ENCODE data around the gene PCDH19. TPM values are rescaled to one million over a fixed set of nuclear protein-coding genes. Genes with fewer than 3 reads are reported as not detected.

Gene PCDH19
- total RNA-seq, 4 donors from 2014 or later, result 0.68 to 3.1 (median 1.8) TPM

- 55% methylated on average over 2 of the region's 2 CpGs for WGBS
- no peak for DNase-seq (ENCODE audit: low spot score in 2 of 2)
- Histone ChIP-seq H3K4me1 (no peaks in the 10 kb centered on the region), H3K9me3 (no peaks in the 10 kb centered on the region), H3K4me3 (no peak overlapping the region), H3K27ac (no peak overlapping the region), H3K36me3 (no peaks in the 10 kb centered on the region), H3K27me3 (no peaks in the 10 kb centered on the region)
- TF ChIP-seq POLR2AphosphoS5 (IDR thresholded peaks at IDR 0.05) (no peak), POLR2A (IDR thresholded peaks at IDR 0.05) (no peak), EP300 (IDR thresholded peaks at IDR 0.05) (no peak)
These were observed 29.9 kb upstream of the PCDH19 start for GRCh38 chrX:100440006-100440405.

GRCh38 chrX:100435726-100436125 lies 25.7 kb upstream of the PCDH19 start:
- H3K27me3 ChIP-seq, result no peaks in the 10 kb centered on the region
- no peaks in the 10 kb centered on the region for H3K9me3 ChIP-seq
- DNase-seq (ENCODE audit: low spot score in 2 of 2), result no peak
- no peak overlapping the region for H3K4me3 ChIP-seq
- no peaks in the 10 kb centered on the region for H3K36me3 ChIP-seq
- no peaks in the 10 kb centered on the region for H3K4me1 ChIP-seq
- H3K27ac ChIP-seq, result no peak overlapping the region
- no peak for TF ChIP-seq POLR2A (IDR thresholded peaks at IDR 0.05)

GRCh38 chrX:100424012-100424411 lies 13.9 kb upstream of the PCDH19 start:
- Histone ChIP-seq H3K27me3 (no peaks in the 10 kb centered on the region), H3K9me3 (no peaks in the 10 kb centered on the region), H3K4me1 (no peaks in the 10 kb centered on the region), H3K36me3 (no peaks in the 10 kb centered on the region), H3K4me3 (no peak overlapping the region), H3K27ac (no peak overlapping the region)
- TF ChIP-seq CTCF (IDR thresholded peaks at IDR 0.05), result no peak
- TF ChIP-seq POLR2AphosphoS5 (IDR thresholded peaks at IDR 0.05), result no peak
- TF ChIP-seq EP300 (IDR thresholded peaks at IDR 0.05), result no peak
- 68% methylated on average over 4 of the region's 4 CpGs for WGBS
- DNase-seq (ENCODE audit: low spot score in 2 of 2), result no peak

- 47% methylated on average over 2 of the region's 2 CpGs for WGBS
These were observed 8.5 kb upstream of the PCDH19 start for GRCh38 chrX:100418556-100418955.

GRCh38 chrX:100417681-100418080 lies 7.6 kb upstream of the PCDH19 start:
- no peak overlapping the region for H3K4me3 ChIP-seq
- H3K4me1 ChIP-seq, result no peaks in the 10 kb centered on the region
- H3K36me3 ChIP-seq, result no peaks in the 10 kb centered on the region
- 30% methylated on average over 3 of the region's 3 CpGs for WGBS
- peaks cover under 1% of the 10 kb centered on the region for H3K27me3 ChIP-seq
- no peak for DNase-seq (ENCODE audit: low spot score in 2 of 2)
- no peak overlapping the region for H3K27ac ChIP-seq
- no peak for TF ChIP-seq POLR2A (IDR thresholded peaks at IDR 0.05)
- TF ChIP-seq POLR2AphosphoS5 (IDR thresholded peaks at IDR 0.05), result no peak
- TF ChIP-seq CTCF (IDR thresholded peaks at IDR 0.05), result no peak
- no peak for TF ChIP-seq EP300 (IDR thresholded peaks at IDR 0.05)
- H3K9me3 ChIP-seq, result no peaks in the 10 kb centered on the region

More at GRCh38 chrX:100418556-100418955, 8.5 kb upstream of the PCDH19 start:
- no peak overlapping the region for H3K27ac ChIP-seq
- no peaks in the 10 kb centered on the region for H3K4me1 ChIP-seq
- no peak for DNase-seq (ENCODE audit: low spot score in 2 of 2)
- H3K36me3 ChIP-seq, result no peaks in the 10 kb centered on the region
- H3K27me3 ChIP-seq, result no peaks in the 10 kb centered on the region
- no peak for TF ChIP-seq CTCF (IDR thresholded peaks at IDR 0.05)
- TF ChIP-seq POLR2AphosphoS5 (IDR thresholded peaks at IDR 0.05), result no peak
- TF ChIP-seq EP300 (IDR thresholded peaks at IDR 0.05), result no peak
- TF ChIP-seq POLR2A (IDR thresholded peaks at IDR 0.05), result no peak
- no peaks in the 10 kb centered on the region for H3K9me3 ChIP-seq
- no peak overlapping the region for H3K4me3 ChIP-seq

- H3K36me3 ChIP-seq, result no peaks in the 10 kb centered on the region
- DNase-seq (ENCODE audit: low spot score in 2 of 2), result no peak
- TF ChIP-seq POLR2AphosphoS5 (IDR thresholded peaks at IDR 0.05), result no peak
- TF ChIP-seq CTCF (IDR thresholded peaks at IDR 0.05), result peak in 1 of 2 donors; percentile 27
- H3K4me1 ChIP-seq, result peaks cover 27% of the 10 kb centered on the region
- 2% methylated on average over 5 of the region's 5 CpGs for WGBS
- no peak overlapping the region for H3K27ac ChIP-seq
- H3K4me3 ChIP-seq, result no peak overlapping the region
- H3K27me3 ChIP-seq, result peaks cover 33% of the 10 kb centered on the region
- H3K9me3 ChIP-seq, result no peaks in the 10 kb centered on the region
These were observed 3.2 kb upstream of the PCDH19 start for GRCh38 chrX:100413229-100413628.
